ENCODE data around the gene ARVCF. TPM values are rescaled to one million over a fixed set of nuclear protein-coding genes. Genes with fewer than 3 reads are reported as not detected.
"Not testable (repeated sequence)": the region's sequence is repeated elsewhere in the genome, so short reads cannot be mapped to it uniquely, and the experiment has no call there.

ARVCF gene
- total RNA-seq, 1 donor from 2014 or later = 46.8 TPM

DNA sequence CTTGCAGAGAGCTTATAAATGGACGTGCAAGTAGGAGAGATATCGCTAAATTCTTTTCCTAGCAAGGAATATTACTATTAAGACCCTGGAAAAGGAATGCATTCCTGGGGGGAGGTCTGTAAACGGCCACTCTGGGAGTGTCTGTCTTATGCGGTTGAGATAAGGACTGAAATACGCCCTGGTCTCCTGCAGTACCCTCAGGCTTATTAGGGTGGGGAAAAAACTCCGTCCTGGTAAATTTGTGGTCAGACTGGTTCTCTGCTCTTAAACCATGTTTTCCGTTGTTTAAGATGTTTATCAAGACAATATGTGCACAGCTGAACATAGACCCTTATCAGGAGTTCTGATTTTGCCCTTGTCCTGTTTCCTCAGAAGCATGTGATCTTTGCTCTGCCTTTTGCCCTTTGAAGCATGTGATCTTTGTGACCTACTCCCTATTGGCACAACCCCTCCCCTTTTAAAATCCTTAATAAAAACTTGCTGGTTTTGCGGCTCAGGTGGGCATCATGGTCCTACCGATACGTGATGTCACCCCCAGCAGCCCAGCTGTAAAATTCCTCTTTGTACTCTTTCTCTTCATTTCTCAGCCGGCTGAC is 81.4 kb downstream of the ARVCF start:
- DNase-seq (ENCODE audit: low spot score); intact Hi-C loops (cut with DNase I): not testable (repeated sequence)

- intact Hi-C loops (cut with DNase I) = no loop called here
Measured at GRCh38 chr22:19933341-19934241, 83.0 kb downstream of the ARVCF start.

DNA sequence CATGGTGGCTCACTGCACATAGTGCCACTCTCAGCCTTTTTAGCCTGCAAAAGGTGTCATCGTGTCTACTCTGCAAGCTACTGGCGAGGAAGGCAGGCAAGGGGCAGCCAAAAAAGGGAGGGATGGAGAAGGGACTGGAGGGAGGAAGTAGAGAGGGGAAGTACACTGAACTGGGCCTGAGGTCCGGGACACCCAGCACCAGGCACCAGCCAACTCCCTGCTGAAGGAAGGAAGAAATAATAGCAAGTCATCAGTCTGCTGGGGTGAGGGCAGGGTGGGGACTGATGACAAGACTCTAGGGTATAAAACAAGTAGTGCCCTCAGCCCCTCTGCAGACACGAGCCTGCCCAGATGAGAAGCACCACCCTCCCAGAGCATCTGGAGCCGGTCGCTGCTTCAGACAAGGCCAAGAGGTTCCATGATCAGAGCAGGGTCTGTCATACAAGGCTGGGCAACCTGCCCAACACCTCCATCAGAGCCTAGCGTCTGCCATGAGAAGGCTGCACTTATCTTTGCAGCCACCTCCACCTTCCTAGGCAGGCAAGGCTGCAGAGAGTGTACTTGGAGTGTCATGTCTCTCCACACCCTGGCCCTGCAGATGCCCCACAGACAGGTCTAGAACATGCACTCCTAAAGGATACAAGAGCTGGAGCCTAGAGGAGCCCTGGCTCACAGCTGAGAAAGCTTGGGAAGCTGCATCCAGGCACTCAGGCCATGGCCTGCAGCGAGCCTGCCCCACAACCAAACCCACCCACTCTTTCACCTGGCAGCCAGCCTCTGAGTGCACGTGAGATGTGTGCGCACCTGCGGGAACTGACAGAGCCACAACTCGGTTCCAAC is 84.0 kb downstream of the ARVCF start:
- DNase-seq (ENCODE audit: low spot score) = no peak
- intact Hi-C loops (cut with DNase I) = no loop called here

More at GRCh38 chr22:19933341-19934241, 83.0 kb downstream of the ARVCF start:
- no peak for DNase-seq (ENCODE audit: low spot score)

DNA sequence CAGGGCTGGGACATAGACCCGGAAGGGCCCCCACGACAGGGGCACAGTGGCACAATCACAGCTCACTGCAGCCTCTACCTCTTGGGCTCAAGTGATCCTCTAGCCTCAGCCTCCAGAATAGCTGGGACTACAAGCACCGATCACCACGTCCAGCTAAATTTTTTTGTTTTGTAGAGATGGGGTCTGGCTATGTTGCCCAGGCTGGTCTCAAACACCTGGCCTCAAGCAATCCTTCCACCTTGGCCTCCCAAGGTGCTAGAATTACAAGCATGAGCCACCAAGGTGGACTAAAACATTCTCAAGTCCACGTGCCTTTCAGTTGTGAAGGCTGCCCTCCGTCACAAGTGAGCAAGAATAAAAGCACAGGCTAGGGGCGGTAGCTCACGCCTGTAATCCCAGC is 85.1 kb downstream of the ARVCF start:
- DNase-seq (ENCODE audit: low spot score) = no peak
- intact Hi-C loops (cut with DNase I) = no loop called here

DNA sequence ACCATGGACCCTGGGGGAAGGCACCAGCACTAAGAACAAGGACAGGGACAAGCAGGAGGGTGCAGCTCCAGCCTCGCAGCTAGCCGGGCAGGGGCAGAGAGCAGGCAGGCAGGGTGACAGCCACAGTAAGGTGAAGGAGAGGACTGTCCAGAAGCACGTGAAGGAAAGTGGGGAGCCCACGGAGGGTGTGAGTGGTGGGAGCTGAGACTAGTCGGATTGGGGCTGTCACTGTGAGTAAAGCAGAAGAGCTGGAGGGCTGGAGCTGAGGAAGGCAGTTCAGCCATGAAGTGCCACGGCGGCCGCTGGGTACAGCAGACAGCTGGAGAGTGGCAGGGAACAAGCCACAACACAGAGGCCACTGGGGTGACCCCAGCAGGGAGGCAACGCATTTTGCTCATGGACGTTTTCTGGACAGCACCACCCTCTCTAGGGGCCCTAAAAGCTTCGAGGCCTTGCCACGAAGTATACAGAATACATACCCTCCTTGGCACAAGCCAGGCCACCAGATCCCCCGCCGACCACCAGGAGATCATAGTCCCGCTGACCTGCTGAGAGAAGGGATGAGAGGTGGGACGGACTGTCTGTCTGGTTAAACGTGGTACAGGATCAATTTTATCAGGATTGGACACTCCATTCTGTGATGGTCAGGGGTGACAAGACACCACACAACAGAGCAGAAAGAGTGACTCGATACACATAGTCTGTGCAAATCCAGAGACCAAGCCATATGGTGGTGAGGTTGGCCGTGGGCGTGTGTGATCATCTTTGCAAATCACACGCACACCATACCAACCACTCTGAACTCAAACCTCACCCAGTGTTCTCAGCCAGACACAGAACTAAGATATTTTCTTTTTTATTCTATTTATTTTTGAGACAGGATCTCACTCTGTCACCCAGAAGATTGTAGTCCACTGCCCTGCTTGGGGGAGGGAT is 85.8 kb downstream of the ARVCF start:
- intact Hi-C loops (cut with DNase I) = no loop called here
- no peak for DNase-seq (ENCODE audit: low spot score)

DNA sequence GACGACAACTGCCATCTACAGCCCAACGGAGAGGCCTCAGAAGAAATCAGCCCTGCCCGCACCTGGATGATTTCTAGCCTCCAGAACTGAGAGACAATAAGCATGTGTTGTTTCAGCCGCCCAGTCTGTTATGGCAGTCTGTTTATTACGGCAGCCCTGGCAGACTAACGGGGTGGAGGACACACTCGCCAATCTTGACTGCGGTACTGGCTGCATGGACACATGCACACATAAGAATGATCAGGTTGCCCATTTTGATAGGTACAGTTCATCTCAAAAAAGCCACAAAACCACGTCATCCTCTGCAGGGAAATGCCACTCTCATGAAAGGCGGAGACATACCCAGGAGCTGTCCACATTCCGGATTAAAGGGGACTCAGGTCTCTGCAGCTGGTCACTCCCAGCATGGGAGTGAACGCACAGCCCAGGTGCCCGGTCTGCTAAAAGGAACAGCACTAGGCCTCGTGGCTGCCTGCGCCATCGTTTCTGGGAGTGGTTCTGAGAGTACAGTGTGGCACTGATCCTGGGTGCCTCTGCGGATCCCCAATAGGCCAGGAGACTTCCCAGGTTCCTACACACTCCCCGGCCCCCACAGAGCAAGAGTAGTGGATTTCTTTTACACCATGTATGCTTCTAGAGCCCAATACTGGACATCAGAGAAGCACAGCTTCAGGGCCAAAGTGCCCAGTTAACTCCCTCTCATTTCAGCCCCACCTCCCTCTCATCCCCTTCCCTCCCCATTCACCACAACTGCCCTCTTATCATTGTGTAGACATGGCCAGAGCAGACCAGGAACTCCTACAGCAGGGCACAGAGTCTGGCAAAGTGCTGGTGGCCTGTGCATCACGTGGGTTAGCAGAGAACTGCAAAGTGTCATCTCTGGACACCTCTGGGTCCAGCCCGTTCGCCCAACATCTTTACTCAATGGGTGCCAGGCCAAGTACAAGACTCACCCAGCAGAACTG is 86.8 kb downstream of the ARVCF start:
- intact Hi-C loops (cut with DNase I) = no loop called here
- no peak for DNase-seq (ENCODE audit: low spot score)

DNA sequence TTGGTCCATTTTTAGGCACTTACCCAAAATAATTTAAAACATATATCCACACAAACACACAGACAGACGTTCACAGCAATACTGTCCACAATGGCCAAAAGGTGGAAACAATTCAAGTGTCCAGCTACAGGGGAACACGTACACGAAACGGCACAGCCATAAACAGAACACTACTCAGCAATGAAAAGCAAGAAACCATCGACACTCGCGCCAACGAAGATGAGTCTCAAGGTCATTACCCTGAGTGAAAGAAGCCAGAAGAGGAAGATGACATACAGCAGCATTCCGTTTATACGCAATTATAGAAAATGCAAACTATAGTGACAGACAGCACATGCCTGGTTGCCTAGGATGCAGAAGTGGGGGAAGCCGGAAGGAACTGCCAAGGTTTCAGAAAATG is 88.4 kb downstream of the ARVCF start:
- intact Hi-C loops (cut with DNase I) = no loop called here
- DNase-seq (ENCODE audit: low spot score) = no peak

DNA sequence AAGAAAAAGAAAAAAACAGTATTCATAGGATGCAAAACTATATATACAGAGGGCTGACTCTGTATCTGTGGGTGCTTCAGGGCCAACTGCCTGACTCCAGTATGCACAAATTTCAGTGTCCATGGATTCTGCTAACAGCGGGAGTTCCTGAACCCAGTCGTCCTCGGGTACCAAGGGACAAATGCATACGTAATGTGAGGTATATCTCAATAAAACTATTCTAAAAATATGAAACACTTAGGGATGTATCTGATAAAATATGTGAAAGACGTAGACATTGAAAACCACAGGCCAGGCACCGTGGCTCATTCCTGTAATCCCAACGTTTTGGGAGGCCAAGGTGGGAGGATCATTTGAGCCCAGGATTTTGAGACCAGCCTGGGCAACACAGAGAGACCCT is 88.9 kb downstream of the ARVCF start:
- no peak for DNase-seq (ENCODE audit: low spot score)
- intact Hi-C loops (cut with DNase I) = no loop called here

DNA sequence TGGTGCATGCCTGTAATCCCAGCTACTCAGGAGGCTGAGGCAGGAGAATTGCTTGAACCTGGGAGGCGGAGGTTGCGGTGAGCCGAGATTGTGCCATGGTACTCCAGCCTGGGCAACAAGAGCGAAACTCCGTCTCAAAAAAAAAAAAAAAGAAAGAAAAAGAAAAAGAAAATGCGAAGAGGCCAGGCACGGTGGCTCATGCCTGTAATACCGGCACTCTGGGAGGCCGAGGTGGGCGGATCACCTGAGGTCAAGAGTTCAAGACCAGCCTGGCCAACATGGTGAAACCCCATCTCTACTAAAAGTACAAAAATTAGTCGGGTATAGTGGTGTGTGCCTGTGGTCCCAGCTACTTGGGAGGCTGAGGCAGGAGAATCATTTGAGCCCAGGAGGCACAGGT is 90.6 kb downstream of the ARVCF start:
- DNase-seq (ENCODE audit: low spot score); intact Hi-C loops (cut with DNase I): not testable (repeated sequence)

DNA sequence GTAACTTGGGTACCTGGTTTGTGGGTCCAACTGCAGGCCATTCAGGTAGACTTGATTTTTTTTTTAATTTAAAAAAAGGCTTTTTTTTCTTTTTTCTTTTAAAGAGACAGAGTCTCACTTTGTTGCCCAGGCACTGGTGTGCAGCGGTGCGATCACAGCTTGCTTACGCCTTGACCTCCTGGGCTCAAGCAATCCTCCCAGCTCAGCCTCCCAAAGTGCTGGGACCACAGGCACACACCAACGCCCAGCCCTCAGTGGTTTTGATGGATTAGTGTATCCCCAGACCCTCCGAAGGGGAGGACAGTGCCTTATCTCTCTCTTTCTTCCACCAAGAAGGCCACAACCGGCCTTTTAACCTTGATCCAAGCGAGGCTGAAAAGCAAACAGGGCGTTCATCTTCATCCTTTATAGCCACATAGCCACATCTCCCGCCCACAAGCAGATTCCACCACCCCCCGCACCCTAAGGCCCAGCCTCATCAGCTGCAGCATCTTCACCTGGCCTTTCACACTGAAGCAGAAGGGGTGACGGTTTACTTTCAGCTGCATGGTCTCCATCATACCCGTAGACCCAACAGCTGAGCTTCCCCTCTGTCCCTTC is 92.6 kb downstream of the ARVCF start:
- intact Hi-C loops (cut with DNase I) = no loop called here
- DNase-seq (ENCODE audit: low spot score) = no peak

GRCh38 chr22:19921544-19922081 is 95.0 kb downstream of the ARVCF start:
- intact Hi-C loops (cut with DNase I) = no loop called here
- no peak for DNase-seq (ENCODE audit: low spot score)

Small RNAs within 50 kb of the gene (microRNA-seq; reads per million reads assigned to microRNA genes)
- gene MIR185 (1,078 reads per million, percentile 84 among the genes with 10 or more reads in this experiment), gene MIR4761 (not detected)

Other genes starting within 250 kb of the ARVCF start
- gene GNB1L, start 161.9 kb downstream of the ARVCF start, total RNA-seq = 2.0 TPM
- gene RTL10, start 161.9 kb downstream of the ARVCF start, total RNA-seq = 6.3 TPM
- 97.1 TPM for gene COMT, start 75.1 kb downstream of the ARVCF start, total RNA-seq
- 33.3 TPM for gene TXNRD2, start 75.0 kb downstream of the ARVCF start, total RNA-seq
- gene TANGO2, start 4.3 kb upstream of the ARVCF start, total RNA-seq = 84.5 TPM
- gene DGCR8, start 63.4 kb upstream of the ARVCF start, total RNA-seq = 19.1 TPM
- 45.9 TPM for gene RANBP1, start 99.3 kb upstream of the ARVCF start, total RNA-seq
- gene TRMT2A, start 100.4 kb upstream of the ARVCF start, total RNA-seq = 24.0 TPM
- gene ZDHHC8, start 115.0 kb upstream of the ARVCF start, total RNA-seq = 43.4 TPM
- gene CCDC188, start 134.2 kb upstream of the ARVCF start, total RNA-seq = 0.67 TPM